Smooth muscle cell (in vitro differentiated cells): ENCODE results near the gene DAB1. TPM values are rescaled to one million over a fixed set of nuclear protein-coding genes. Genes with fewer than 3 reads are reported as not detected.

ENCODE experiments used
- DNase-seq: peaks from one replicate; lab custom pipeline; 2025; ENCODE audit not compliant: unreplicated experiment; lab: John Stamatoyannopoulos, UW
- H2AFZ ChIP-seq: fragments of 200-600 bp; sonication (generic); 2 replicates; pipeline ENCODE4 v1.6.0; 2016; ENCODE audit warnings: antibody characterized with exemption, low read depth, mild to moderate bottlenecking
- H3F3A ChIP-seq: fragments of 200-600 bp; sonication (generic); 2 replicates; pipeline ENCODE4 v1.6.0; 2017; ENCODE audit warnings: antibody characterized with exemption, low read depth
- H3K27ac ChIP-seq: fragments of 200-600 bp; sonication (generic); 2 replicates; pipeline ENCODE4 v1.5.1; 2016; ENCODE audit warnings: low read depth, mild to moderate bottlenecking
- H3K27me3 ChIP-seq: fragments of 200-600 bp; sonication (generic); 2 replicates; pipeline ENCODE4 v1.6.1; 2016; ENCODE audit warnings: low read depth, mild to moderate bottlenecking
- H3K36me3 ChIP-seq: fragments of 200-600 bp; sonication (generic); 2 replicates; pipeline ENCODE4 v1.5.1; 2016; ENCODE audit warnings: low read depth
- H3K4me1 ChIP-seq: fragments of 200-600 bp; sonication (generic); 2 replicates; pipeline ENCODE4 v1.5.1; 2016; ENCODE audit warnings: low read depth
- H3K4me2 ChIP-seq: fragments of 200-600 bp; sonication (generic); 2 replicates; pipeline ENCODE4 v1.6.0; 2016; ENCODE audit warnings: mild to moderate bottlenecking
- H3K4me3 ChIP-seq: fragments of 200-600 bp; sonication (generic); 2 replicates; pipeline ENCODE4 v1.5.1; 2016; ENCODE audit warnings: mild to moderate bottlenecking
- H3K79me2 ChIP-seq: fragments of 200-600 bp; sonication (generic); 2 replicates; pipeline ENCODE4 v1.6.0; 2016; ENCODE audit warnings: low read depth, mild to moderate bottlenecking
- H3K9ac ChIP-seq: fragments of 200-600 bp; sonication (generic); 2 replicates; pipeline ENCODE4 v1.6.0; 2016; ENCODE audit warnings: low read depth
- H3K9me3 ChIP-seq: fragments of 200-600 bp; sonication (generic); replicated peaks from 2 replicates; pipeline ENCODE4 v1.5.1; 2016; ENCODE audit warnings: low read depth
- H4K20me1 ChIP-seq: fragments of 200-600 bp; sonication (generic); 2 replicates; pipeline ENCODE4 v1.6.0; 2016; ENCODE audit warnings: low read depth
- CTCF ChIP-seq: fragments of 200-600 bp; sonication (generic); IDR thresholded peaks from 2 replicates; pipeline ENCODE4 v1.5.1; 2017; ENCODE audit warnings: borderline replicate concordance, mild to moderate bottlenecking, antibody characterized with exemption; ENCODE audit not compliant: insufficient read depth, poor library complexity, severe bottlenecking
- WGBS: methylation state at CpG from one replicate; pipeline ENCODE4 v1.1.7; 2016; ENCODE audit warnings: low lambda C conversion rate; 5-methylcytosine and 5-hydroxymethylcytosine counted together
- polyA plus RNA-seq: library from polyadenylated mRNA; unstranded; fragments of >200 nt; fragmentation: Nextera tagmentation; extraction: Ambion mirVana; gene quantifications from 2 replicates; pipeline ENCODE4 v1.2.1, GENCODE V29; 2016
- total RNA-seq: library from RNA; depleted of rRNA; stranded (reverse); fragments of >200 nt; gene quantifications from 2 replicates; pipeline ENCODE4 v1.2.3, GENCODE V29; 2014

DAB1 gene
- total and polyA plus RNA-seq, 2 experiments from 2014 or later, result 0.22 to 0.30 TPM

- H2AFZ ChIP-seq, result no peak overlapping the region
- H3K4me3 ChIP-seq, result no peak overlapping the region
- H3K36me3 ChIP-seq, result no peaks in the 10 kb centered on the region
- peaks cover 9% of the 10 kb centered on the region for H3K27me3 ChIP-seq
- H3K4me1 ChIP-seq, result no peaks in the 10 kb centered on the region
- no peak overlapping the region for H3K4me2 ChIP-seq
- H4K20me1 ChIP-seq, result no peaks in the 10 kb centered on the region
- TF ChIP-seq CTCF, result no peak
- H3K9ac ChIP-seq, result no peak overlapping the region
- no peaks in the 10 kb centered on the region for H3K79me2 ChIP-seq
- DNase-seq, result no peak
- H3K9me3 ChIP-seq, result no peaks in the 10 kb centered on the region
- no peaks in the 10 kb centered on the region for H3F3A ChIP-seq
- WGBS, result 90% methylated on average over 2 of the region's 2 CpGs
- no peak overlapping the region for H3K27ac ChIP-seq
Measured at GRCh38 chr1:57040811-57041210, 383.0 kb downstream of the DAB1 start.

- H3K4me3 ChIP-seq, result no peak overlapping the region
Measured at GRCh38 chr1:57036641-57037579, 386.9 kb downstream of the DAB1 start.

GRCh38 chr1:57034713-57035112 lies 389.1 kb downstream of the DAB1 start:
- no peak overlapping the region for H3K27ac ChIP-seq
- H3K79me2 ChIP-seq, result no peaks in the 10 kb centered on the region
- no peak for DNase-seq
- H3K4me2 ChIP-seq, result no peak overlapping the region
- H3K4me3 ChIP-seq, result no peak overlapping the region
- no peaks in the 10 kb centered on the region for H3K27me3 ChIP-seq
- no peaks in the 10 kb centered on the region for H3K9me3 ChIP-seq
- TF ChIP-seq CTCF, result no peak
- H3K36me3 ChIP-seq, result no peaks in the 10 kb centered on the region
- no peaks in the 10 kb centered on the region for H4K20me1 ChIP-seq
- H3K9ac ChIP-seq, result no peak overlapping the region
- WGBS, result 93% methylated on average over 2 of the region's 2 CpGs
- no peak overlapping the region for H2AFZ ChIP-seq
- H3F3A ChIP-seq, result no peaks in the 10 kb centered on the region
- no peaks in the 10 kb centered on the region for H3K4me1 ChIP-seq

More at GRCh38 chr1:57036641-57037579, 386.9 kb downstream of the DAB1 start:
- H4K20me1 ChIP-seq, result no peaks in the 10 kb centered on the region
- 89% methylated on average over 4 of the region's 4 CpGs for WGBS
- no peaks in the 10 kb centered on the region for H3F3A ChIP-seq
- H3K9ac ChIP-seq, result no peak overlapping the region
- no peak for TF ChIP-seq CTCF
- peaks cover 3% of the 10 kb centered on the region for H3K27me3 ChIP-seq
- H3K27ac ChIP-seq, result no peak overlapping the region
- no peaks in the 10 kb centered on the region for H3K4me1 ChIP-seq
- no peaks in the 10 kb centered on the region for H3K9me3 ChIP-seq
- no peak for DNase-seq
- H3K36me3 ChIP-seq, result no peaks in the 10 kb centered on the region
- no peak overlapping the region for H2AFZ ChIP-seq
- H3K79me2 ChIP-seq, result no peaks in the 10 kb centered on the region
- H3K4me2 ChIP-seq, result no peak overlapping the region
